Dedifferentiated amniotic fluid mesenchymal stem cell (primary cell): ENCODE measurements around the gene CARD9.

ENCODE experiments used
- DNase-seq: peaks from one replicate; pipeline ENCODE4 v3.0.0-alpha.2; 2016; ENCODE audit errors: extremely low spot score

The CARD9 gene

GRCh38 chr9:136380381-136380780, 6.9 kb upstream of the CARD9 start:
- DNase-seq = no peak

DNA sequence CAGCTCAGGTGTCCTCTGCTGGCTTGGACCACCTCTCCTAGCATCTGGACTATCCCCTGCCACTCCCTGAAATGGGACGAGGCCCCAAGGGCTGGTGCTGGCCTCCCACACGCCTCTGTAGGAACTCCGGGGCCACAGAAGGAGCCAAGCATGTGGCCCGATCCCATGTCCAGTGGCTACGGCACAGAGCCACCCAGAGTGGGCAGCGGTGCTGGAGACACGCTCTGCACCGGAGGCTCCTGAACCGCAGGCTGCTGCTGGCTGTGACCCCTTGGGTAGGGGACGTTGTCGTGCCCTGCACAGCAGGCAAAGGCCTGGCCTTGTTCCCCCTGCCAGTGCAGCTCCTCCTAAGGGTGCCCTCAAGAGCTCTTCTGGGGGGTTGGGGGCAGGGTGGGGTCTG, 6.4 kb upstream of the CARD9 start:
- DNase-seq = no peak

DNA sequence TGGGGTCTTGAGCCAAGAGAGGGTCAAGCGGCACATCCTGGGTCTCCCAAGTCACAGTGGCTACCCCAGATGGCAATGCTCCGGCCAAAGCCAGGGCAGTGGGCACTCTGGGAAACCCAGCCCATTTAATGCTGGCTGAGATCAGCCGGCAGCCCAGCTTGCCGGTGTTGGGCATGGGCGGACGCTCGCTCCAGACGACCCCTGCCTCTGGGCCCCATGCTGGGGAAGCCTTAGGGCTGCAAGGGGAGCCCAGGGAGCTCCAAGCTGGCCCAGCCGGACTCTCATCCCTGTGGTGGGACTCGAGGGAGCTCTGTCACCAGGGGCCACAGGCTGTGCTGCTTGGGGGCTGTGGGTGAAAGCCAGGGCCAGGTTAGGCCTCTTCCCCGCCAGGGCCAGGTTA, 5.9 kb upstream of the CARD9 start:
- no peak for DNase-seq

GRCh38 chr9:136379003-136379287, 5.5 kb upstream of the CARD9 start:
- DNase-seq = no peak

DNA sequence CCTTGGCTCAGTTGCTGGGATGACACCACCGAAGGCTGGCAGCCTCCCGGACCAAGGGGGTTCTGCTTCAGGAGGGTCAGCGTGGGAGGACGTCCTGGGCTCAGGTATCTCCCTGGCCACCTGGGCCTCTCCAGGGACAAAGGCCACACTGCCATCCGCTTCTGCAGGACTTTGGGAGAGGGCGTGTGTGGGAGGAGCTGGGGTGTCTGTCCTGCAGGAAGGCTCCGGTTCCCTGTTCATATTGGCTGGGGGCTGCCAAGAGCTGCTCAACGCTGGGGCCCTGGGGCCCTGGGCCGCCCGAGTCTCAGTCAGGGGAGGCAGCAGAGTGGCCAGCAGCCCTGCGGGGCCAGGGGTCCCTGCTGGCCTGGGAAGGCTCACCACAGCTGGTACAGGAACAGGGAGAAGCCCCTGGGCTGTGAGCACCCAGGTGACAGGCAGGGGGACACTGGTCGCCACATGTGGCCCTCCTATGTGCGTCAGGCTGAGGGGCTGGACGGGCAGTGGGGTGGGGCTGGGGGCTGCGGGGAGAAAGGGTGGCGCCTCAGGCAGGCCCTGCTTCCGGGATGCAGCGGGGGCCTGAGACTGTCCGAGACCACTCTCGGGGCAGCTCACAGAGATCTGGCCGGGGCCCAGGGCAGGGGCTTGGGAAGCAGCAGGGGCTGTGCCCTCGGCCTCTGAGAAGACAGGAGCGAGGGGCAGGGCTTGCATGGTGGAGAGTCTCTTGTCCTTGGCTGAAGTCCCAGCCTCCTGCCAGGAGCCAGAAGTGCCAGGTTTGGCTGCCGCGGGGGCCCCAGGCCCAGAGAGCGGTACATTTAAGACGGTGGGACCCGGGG, 4.9 kb upstream of the CARD9 start:
- DNase-seq = no peak

- DNase-seq = no peak
Measured at GRCh38 chr9:136377341-136378169, 4.1 kb upstream of the CARD9 start.

DNA sequence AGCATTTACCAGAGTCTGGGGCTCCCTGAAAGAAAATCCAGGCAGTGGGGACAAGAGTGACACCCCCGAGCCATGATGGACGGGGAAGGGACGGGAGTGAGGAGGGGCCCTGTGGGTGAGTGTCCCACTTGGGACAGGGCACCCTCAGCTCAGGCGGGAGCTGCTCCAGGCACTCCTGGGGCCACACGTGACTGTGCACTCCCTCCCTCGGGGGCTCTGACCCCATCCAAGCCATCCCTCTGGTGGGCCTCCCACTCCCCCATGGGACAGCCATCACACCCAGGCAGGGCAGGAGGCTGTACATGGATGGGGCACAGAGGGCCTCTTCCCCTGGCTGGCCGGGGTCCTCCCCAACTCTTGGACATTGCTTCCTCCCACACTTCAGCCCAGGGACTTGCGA, 3.0 kb upstream of the CARD9 start:
- no peak for DNase-seq

DNA sequence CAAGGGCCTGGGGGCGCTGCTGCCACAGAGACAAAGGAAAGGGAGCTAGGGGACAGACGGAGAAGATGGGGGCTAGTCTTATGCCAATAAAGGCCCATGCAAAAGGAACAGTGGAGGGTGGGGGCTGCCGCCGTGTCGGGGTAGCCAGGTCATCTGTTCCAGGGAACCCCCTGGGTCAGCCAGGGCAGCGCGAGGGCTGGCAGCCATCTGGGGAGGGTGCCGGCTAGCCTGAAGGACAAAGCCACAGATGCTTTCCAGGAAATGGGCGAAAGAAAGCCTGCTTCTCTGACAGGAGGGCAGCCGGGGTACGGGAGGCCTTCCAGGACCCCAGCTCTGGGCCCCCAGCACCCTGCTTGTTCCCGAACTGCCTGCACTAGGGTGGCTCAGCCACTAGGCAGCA, 1.6 kb upstream of the CARD9 start:
- DNase-seq = no peak

DNA sequence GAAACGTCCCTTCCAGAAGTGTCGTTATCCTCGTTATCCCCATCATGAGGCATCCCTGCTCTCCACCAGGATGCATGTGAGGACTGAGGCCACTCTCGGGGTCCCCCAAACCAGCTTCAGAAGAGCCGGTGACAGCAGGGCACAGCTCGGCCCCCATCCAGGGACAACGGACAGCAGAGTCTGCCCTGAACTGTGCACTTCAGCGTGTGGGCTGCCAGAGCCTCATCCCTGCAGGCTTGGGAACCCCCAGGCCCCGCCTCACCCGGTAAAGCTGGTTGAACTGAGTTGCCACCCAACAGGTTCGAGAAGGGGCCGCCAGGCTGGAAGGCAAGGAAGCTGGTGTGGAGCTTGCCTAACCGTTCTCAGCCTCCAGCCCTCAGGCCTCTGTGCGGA, 710 bp upstream of the CARD9 start:
- no peak for DNase-seq

DNA sequence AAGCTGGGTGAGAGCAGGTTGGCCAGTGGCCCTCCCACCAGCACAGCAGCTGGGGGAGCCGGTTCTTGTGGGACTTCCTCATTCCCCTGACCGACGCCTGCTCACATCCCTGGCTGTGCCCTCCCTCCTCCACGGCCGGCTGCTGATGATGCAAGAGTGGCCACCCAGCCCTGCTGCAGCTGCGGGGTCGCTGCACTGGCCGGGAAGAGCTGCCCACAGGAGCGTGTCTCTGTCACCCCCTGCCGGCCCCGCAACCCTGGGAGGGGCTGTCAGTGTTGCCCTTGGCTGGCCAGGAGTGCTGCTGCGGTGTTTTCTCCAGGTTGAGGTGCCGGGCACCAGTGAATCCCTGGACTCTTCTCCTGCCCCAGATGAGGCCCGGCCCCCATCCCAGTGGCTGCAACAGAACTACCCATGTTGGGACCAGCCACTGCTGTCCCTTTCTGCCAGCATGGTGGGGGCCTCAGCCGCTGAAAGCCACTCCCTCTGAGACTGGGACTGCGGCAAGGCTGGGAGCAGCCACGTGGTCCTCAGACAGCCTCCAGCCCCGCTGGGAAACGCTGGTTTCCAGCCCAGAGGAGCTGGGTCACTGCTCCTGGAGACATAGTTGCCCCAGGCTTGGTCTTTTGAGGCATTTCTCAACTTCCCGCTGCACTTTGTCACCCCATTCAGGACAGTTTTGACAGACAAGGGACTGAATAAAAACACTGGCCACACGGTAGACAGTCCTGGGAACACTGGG, 739 bp downstream of the CARD9 start:
- DNase-seq = peak; percentile 54

GRCh38 chr9:136372006-136372405, 1.5 kb downstream of the CARD9 start:
- DNase-seq = no peak

GRCh38 chr9:136371533-136371880, 2.0 kb downstream of the CARD9 start:
- DNase-seq = no peak

- DNase-seq = no peak
Measured at GRCh38 chr9:136370687-136371532, 2.6 kb downstream of the CARD9 start.

- DNase-seq = no peak
Measured at GRCh38 chr9:136370037-136370436, 3.4 kb downstream of the CARD9 start.

- DNase-seq = no peak
Measured at GRCh38 chr9:136368190-136368589, 5.3 kb downstream of the CARD9 start.

GRCh38 chr9:136367296-136368145, 5.9 kb downstream of the CARD9 start:
- DNase-seq = no peak

- DNase-seq = no peak
Measured at GRCh38 chr9:136366826-136367225, 6.6 kb downstream of the CARD9 start.

- DNase-seq = no peak
Measured at GRCh38 chr9:136365775-136366222, 7.7 kb downstream of the CARD9 start.

- DNase-seq = no peak
Measured at GRCh38 chr9:136364942-136365774, 8.3 kb downstream of the CARD9 start.
